Left cardiac atrium (tissue), 4 donors: ENCODE results near the gene WNT3A. TPM values are rescaled to one million over a fixed set of nuclear protein-coding genes. Genes with fewer than 3 reads are reported as not detected.

Experiments used
- ATAC-seq, 2 donors: fragments of 200-7000 bp; cut with Tn5 transposase; one replicate each; pipeline ENCODE4 v1.9.1; 2020; ENCODE audit warnings: mild to moderate bottlenecking in 2 of 2, moderate library complexity in 2 of 2
- DNase-seq: peaks from one replicate; pipeline ENCODE4 v3.0.0-alpha.2; 2020
- intact Hi-C, 2 donors: fragments of 100-400 bp; cut with DNase I; formaldehyde crosslinking; loops; one replicate each; pipeline versions ENCODE4 v1.14.1 to v1.15.1; 2022 to 2023
- total RNA-seq, 2 donors: library from RNA; stranded (reverse); fragmentation: NEBNext Ultra II Directional; extraction: Animal tissue kit (Norgen Biotek cat#: 25700); gene quantifications; one replicate each; pipeline ENCODE4 v1.2.1, GENCODE V29; 2021
- donor health status: DM: no; HTN: yes; CAD: no.
- donor health status: DM: no; HTN: yes; CAD: no; lungs with severe emphysema.
- donor health status: DM: yes; HTN: yes; CAD: no.
- donor health status: Dilated cardiomyopathy.

Gene WNT3A
- total RNA-seq, 2 donors from 2014 or later = not detected

DNA sequence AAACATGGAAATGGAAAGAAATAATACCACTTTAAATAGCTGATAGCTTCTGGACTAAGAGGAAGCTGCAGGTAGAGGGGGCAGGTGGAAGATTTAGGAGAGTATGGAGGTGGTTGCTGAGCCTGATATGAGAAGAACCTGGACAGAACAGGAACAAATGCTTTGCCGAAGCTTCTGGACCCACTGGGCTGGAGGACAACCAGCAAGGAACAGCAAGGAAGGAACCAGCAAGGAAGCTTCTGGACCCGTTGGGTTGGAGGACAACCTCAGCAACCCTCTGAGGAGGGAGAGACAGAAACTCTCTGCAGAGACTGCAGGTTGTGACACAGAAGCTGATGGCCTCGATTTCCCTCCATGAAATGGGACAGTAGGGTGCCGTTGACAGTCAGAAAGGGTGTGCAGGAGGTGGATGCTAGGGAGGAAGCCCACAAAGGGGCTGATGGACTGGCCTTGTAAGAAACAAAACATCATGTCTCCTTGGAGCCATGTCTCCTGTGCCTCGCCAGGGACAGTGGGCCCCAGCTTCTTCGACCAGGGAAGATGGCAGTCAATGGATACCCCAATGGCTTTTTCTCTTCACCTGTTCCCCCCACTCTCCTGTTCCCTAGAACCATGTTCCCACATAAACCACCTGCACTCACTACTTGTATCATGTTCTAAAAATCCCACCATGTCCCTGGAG lies 8.3 kb upstream of the WNT3A start:
- no peak for ATAC-seq
- intact Hi-C loops = no loop called here

DNA sequence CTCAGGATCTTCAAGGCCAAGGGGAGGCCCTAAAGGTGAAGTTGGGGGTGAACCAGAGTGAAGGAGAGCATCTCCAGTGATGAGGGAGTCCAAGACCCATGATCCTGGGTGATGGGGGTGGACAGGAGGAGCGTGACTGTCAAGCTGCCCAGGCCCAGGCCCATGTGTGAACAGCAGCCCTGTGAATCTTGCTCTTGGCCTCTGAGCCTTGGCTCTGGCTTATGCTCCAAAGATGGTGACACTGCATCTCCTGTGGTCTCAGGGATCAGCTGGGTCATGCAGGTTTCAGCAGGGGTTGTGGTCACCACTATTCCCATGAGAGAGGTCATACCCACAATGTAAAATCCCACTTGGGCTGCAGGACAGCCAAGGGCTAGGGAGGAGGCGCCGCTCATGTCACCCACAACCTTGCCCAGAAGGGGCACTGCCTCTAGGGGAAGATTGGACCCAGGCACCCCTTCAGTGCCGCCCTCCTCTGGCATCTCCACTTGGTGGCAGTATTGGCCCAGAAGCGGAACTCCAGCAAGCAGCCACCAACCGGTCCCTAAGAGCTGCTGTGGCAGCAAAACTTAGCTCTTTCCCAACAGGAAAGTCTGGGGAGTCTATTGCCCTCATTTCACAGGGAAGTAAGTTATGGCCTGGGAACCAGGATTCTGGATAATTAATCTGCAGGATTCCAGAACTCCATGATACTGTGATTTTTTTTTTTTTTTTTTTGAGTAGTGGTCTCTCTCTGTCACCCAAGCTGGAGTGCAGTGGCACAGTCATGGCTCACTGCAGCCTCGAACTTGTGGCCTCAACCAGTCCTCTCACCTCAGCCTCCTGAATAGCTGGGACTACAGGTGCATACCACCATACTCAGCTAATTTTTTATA lies 7.5 kb upstream of the WNT3A start:
- peak; percentile 83 to 84 for ATAC-seq

More for the DNA sequence above, 8.3 kb upstream of the WNT3A start:
- DNase-seq = no peak

GRCh38 chr1:228000416-228000815 lies 6.4 kb upstream of the WNT3A start:
- intact Hi-C loops = no loop called here

More for the DNA sequence above, 7.5 kb upstream of the WNT3A start:
- intact Hi-C loops = no loop called here
- DNase-seq = peak; percentile 65

DNA sequence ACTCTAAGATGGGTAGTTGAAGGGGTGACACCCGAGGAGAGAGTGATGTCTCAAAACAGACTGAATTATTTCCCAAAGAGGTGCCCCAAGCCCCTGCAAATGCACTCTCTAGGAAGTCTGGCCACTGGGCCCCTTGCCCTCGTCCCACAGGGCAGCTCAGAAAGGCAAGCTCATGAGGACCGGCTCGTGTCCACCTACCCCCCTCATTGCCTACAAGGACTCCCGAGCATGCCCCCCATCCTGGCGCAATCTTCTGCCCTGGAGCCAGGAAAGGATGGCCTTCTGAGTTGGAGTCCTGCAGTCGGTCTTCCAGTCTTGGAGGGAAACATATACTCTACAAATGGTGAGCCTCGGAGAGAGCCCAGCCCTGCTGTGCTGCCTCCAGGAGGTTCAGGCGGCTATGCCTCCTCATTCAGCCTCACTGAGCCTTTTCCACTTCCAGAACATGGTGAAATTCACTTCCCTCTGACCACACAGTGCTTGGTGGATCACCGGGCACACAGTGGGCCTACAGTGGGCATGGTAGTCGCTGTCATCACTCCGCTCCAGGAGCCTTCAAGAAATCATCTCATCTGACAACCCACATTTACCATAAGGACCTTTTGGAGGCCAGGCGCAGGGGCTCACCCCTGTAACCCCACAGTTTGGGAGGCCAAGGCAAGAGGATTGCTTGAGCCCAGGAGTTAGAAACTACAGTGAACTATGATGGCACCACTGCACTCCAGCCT lies 5.8 kb upstream of the WNT3A start:
- ATAC-seq (no peak), DNase-seq (no peak)
- intact Hi-C loops = no loop called here

More at GRCh38 chr1:228000416-228000815, 6.4 kb upstream of the WNT3A start:
- DNase-seq = no peak
- ATAC-seq = no peak

DNA sequence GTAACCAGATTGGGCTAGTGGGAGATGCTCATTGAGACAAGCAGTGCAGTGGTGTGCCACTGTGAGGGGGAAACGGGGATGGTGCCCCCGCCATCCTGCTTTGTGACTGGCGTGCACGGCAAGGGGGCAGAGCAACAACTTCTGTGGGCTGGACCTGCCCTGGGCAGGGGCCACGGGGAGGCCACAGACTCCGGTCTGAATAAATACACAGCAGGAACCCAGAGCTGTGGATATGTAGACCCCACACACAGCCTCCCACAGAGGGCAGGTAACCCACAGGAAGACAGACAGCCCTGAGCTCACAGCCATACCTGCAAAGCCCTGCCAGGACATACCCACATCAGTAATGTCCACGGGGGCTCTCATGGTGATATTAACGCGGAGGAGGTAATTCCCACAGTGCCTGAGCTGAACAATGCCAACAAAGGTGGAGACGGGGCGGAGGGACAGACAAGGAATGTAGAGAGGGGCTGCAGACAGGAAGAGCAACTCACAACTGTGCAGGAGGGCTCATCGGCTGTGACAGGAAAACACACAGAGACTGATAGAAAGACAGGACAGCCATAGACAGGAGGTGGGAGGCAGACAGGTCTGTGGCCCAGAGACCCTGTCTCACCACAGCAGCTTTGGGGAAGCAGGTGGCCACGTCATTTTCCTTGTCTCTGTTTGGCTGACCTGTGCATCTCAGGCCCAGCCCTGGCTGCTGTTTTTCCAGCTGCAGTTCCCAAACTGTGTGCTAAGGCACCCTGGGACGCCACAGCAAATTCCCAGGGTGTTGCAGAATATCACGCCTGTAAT lies 4.9 kb upstream of the WNT3A start:
- no peak for ATAC-seq
- intact Hi-C loops = no loop called here
- no peak for DNase-seq

DNA sequence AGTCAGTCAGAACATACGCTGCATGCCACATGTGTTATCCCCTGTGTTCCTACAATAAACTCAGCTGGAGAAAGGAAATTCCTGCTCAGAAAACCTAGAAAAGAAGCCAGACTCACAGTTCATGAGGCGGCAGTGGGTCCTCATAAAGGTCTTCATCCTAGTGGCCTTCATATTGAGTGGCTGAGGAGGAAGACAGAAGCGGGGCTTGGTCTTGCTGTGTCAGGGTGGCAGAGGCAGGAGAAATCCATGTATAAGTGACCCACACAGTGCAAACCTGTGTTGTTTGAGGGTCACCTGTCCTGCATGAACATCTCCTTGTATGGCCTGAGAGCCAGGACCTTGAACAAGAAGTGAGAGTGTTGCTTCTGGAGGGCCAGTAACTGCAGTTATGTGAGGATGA lies 4.0 kb upstream of the WNT3A start:
- DNase-seq (no peak), ATAC-seq (no peak)
- intact Hi-C loops = no loop called here

GRCh38 chr1:228003461-228004330 lies 3.1 kb upstream of the WNT3A start:
- intact Hi-C loops = no loop called here
- DNase-seq (no peak), ATAC-seq (no peak)

GRCh38 chr1:228004331-228004855 lies 2.4 kb upstream of the WNT3A start:
- no peak for DNase-seq
- ATAC-seq = peak in 1 of 2 donors; percentile 16
- intact Hi-C loops = no loop called here

DNA sequence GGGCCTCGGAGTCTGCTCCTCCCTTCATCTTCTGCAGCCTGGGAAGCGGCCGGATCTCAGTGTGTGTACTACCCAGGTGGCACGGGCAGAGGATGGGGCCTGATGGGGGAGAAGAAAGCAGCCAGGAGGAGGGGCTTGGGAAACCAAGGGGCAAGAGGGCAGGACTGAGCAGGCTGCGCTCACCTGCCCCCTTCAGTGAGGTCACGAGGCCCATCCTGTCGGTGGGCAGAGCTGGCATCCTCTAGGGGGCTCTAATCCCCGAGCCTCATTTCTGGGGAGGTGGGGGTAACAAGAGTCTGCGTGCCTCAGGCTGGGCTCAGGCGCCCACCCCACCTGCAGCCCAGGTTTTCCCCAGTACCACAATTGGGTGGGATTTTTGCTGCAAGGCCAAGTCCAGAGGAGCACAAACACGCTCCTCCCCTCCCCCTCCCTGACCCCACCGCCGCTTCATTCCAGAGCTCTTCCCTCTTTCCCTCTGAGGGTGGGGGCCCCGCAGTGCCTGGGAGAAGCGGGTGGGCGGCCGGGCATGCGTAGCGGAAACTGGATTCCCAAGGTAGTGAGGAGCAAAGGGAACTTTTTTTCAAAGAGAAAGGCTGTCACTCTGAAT lies 1.8 kb upstream of the WNT3A start:
- ATAC-seq = no peak
- DNase-seq = no peak
- intact Hi-C loops = no loop called here

DNA sequence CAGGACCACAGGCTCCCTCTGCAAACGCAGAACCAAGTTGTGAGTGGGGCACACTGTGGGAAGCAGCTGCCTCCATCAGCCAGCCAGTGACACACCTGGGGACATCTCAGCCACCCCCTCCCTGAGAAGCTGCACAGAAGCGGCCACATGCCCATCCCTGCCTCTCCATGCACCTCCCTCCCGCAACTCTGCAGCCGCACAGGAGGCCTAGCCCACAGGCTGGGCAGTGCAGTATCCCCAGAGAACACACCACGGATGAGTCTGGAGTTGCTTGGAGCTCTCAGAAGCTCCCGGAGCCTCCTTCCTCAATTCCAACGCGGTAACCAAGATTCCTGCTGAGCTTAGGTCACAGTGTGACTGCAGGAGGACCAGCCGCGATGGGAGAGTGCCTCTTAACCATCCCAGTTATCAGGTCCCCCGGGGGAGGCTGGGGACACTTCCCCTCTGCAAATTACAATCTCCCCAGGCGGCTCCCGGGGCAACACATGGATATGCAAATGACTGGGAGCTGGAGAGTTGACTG lies 1.2 kb upstream of the WNT3A start:
- DNase-seq = no peak
- no peak for ATAC-seq
- intact Hi-C loops = no loop called here

DNA sequence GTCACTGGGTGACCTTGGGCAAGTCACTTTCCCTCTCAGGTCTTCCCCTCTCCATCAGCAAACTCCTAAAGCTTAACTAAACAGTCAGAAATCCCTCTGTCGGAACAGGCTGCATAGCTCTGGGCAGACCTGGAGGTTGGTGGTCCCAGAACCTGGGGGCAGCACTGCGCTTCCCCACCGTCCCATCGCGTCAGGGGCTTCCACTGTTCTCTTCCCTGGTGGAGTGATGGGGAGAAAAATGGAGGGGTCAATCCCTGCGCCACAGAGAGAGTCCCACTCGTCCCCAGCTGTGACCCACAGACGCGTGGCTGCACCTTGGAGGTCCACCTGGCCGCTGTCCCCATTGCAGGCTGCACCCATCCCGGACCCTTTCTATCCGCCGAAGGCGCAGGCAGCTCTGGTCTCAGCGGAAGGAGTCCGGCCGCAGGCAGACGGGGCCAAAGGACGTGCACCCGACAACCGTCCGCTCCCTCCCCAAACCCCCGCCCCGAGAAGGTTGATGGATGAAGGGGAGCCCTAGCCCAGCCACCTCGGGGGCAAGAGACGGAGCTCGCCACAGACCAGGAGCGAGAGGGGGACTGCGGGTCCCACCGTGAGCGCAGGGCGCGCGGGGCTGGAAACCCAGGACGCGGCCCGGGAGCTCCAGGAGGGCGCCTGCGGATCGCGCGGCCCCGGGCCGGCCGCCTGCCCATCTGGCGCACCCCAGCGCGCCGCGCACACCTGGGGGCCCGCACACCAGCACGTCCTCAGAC lies 588 bp upstream of the WNT3A start:
- ATAC-seq = no peak
- DNase-seq = no peak
- intact Hi-C loops = no loop called here

GRCh38 chr1:228007049-228007800 lies 427 bp downstream of the WNT3A start:
- intact Hi-C loops = no loop called here
- DNase-seq (no peak), ATAC-seq (no peak)

DNA sequence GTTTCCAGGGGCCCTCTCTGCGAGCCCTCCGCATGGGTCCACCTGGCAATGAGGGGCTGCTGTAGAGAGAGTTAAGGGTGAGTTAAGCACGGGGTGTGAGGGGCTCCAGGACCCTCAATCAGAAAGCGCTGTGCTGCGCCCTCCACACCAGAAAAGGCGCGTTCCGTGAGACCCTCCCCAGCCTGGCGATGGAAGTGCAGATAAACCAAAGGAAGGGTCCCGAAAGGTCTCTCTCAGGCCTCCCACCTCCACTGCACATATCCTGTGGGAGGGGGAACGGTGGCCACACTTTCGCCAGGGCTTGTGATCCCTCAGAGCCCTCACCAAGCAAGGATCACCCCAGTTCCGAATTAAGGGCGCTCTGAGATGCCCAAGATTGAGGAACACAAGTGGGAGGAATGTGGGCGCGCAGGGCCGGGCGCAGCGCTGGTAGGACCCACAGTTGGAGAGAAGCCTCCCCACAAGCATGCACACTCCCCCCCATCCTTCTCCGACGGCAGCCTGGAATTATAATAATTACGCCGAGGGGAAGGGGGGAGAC lies 1.1 kb downstream of the WNT3A start:
- ATAC-seq (no peak), DNase-seq (no peak)
- intact Hi-C loops = no loop called here

DNA sequence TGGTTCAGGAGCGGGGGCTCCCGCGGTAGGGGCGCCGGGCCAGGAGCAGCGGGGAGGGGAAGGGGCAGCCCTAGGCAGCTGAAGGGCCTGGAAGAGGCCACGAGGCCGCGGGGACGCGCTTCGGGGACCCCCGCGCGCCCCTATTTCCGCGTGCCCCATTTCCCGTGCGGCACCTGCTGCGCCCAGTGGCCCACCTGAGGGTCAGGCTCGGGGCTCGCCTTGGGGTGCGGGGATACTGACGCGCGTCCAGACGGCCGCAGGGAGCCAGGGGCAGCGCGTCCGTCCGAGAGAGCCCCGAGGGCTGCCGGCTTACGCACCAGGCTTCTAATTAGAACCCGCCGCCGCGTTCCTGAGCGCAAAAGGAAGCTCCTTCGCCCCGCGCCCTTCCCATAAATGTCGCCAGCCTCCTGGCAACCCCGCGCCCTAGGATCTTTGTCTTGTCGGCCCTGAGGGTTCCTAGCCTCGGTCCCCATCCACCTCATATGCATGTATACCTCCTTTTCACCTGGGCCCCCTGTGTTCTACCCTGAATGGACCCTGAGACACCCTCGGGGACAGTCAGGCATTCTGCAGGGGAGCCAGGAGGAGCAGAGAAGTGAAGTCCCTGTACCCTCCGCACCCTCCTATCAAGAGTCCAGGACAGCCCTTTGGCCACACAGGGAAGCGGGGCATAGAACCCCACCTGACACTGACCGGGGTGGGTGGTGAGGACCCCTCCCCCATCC lies 1.8 kb downstream of the WNT3A start:
- no peak for ATAC-seq
- intact Hi-C loops = no loop called here
- no peak for DNase-seq
